GM18498 (cell line): Measurements from ENCODE around the gene RAB6A.
"Not testable (repeated sequence)": the region's sequence is repeated elsewhere in the genome, so short reads cannot be mapped to it uniquely, and the experiment has no call there.

ENCODE experiments used
- ATAC-seq: cut with Tn5 transposase; IDR thresholded peaks from one replicate; pipeline ENCODE4 v1.9.1; 2021; ENCODE audit warnings: mild to moderate bottlenecking, moderate library complexity; ENCODE audit not compliant: unreplicated experiment

Gene RAB6A

DNA sequence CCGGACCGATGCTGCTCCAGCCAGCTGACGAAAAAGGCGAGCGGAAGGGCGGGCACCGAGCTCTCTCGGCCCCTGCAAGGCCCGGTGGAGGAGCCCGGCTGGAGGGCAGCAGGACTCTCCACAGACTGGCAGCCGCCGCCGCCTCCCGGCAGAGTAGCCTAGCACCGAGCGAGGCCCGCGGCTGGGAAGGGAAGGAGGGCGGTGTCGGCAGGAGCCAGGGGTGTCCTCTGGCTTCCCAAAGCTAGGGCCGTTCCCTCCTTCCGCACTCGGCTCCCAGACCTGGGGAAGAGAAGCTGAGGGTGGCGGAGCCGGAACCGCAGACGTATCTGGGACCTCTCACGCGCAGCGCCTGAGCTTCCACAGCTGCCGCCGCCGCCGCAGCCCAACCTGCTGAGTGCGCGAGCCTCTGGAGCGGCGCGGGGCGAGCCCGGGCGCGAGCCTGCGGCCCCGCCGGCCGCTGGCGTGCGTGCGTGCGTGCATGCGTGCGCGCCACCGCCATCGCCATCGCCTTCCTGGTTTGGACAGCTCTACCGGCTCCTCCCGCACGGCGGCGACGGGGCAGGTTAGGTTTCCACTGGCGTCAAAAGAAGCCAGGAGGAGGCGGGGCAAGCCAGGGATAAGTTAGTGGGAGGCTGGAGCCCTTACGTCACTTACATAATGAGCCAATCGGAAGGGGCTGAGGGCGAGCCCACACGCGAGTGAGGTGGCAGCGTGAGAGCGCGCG, at the start of gene RAB6A:
RAB6A (minus strand) TSS at position 396 of the 724 bp plus-strand sequence. CDS start 439 bp downstream, outside the sequence.
- peak; percentile 90 for ATAC-seq

DNA sequence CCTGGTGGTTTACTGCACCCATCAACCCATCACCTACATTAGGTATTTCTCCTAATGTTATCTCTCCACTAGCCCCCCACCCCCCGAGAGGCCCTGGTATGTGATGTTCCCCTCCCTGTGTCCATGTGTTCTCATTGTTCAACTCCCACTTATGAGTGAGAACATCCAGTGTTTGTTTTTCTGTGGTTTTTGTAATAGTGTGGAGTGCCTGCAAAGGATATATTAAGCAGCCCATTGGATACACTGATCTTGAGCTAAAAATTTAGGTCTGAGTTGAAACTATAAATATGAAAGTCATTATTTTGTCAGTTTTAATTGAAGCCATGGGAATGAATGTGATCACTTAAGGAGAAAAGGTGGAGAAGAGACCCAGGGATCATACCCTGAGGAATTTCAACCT, 49.8 kb upstream of the RAB6A start:
- ATAC-seq, result no peak

DNA sequence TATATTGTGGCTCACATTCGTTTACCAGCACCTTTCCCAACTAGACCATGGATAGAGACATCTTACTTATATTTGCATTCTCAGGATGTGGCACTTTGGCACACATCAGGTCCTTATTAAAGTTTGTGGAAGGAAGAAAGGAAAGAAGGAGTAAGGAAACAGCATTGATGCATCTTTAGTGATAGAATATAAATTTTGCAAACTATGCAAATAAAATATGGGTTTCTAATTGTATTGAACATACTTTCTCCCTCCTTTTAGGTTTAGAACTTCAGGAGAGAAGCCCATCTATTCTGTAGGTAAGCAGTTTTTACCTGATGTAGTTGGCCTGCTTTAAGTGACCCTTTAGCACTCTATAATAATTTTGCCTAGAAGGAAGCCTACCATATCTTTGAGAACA, 47.2 kb upstream of the RAB6A start:
- ATAC-seq, result no peak

DNA sequence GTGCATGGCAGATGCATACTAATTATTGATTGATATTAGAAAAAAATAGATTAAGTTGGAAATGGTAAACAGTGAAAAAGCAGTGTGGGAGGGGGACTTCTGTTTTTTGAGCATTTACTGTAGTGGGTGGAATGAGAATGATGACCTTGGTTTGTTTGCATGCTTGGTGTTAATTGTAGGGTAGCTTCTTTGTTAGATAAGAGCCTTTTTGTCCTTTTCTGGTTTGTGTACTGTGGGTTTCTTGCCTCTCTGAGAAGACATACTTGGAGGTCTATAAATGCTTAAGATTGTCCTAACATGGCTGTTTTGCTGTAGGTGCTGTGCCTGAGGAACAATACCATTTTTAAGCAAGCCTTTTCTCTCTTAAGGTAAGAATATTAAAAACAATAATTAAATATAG, 43.8 kb upstream of the RAB6A start:
- no peak for ATAC-seq

DNA sequence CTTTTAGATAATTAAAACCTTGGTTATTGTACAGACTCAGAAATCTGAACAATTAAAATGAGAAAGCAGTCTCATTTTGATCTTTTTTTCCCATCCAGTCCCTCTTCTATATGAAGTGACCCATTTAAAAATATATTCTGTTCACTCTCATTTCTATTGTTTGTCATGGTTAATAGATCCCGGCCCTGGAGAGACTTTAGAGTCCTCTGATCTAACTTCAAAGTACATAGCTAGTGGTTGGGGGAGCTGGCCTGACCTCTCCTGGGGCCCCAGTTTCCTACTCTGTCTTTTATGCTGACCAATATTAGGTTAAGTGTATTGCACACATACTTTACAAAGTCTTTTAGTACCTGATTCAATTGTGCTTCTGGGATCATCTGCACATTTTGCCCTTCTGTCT, 40.3 kb upstream of the RAB6A start:
- no peak for ATAC-seq

DNA sequence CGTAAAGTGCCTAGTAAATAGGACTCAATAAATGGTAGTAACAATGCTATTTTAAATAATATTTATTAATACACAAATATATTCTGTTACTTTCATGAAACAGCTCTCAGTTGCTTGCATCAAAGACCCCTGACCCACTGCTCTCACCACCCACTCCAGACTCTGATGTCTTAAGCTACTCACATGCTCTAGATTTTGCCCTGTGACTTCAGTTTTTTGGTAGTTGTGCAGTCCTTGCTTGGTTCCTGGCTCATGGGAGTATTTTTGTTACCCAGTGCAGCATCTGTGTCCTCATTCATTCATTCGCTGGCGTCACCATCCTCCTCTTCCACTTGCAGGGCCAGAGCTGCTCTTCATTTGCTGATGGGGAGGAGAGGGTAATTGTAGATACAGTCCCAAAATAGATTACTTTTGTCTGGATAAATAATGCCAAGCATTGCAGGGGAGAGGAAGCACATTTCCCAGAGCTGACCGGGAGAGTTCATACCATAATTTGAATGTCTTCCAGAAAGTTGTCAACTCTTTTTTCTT, 39.5 kb upstream of the RAB6A start:
- ATAC-seq, result no peak

DNA sequence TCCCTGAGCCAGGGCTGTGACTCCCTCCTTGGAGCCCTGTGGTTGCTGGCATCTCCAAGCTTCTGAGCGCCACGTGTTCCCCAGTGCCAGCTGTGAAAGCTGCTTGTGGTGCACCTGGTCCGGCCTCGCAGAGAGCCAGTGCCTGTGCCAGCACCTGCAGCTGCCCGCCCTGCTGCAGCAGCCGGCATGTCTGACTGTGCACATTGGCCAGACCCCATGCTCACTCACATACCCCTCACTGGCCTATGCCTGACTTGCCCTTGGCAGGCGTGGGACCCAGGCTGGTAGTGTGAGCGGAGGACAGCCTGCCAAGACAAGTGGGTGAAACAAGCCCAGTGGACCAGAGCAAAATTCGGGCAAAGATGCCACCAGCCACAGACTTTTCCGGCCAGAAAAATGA, 36.6 kb upstream of the RAB6A start:
- ATAC-seq, result no peak

DNA sequence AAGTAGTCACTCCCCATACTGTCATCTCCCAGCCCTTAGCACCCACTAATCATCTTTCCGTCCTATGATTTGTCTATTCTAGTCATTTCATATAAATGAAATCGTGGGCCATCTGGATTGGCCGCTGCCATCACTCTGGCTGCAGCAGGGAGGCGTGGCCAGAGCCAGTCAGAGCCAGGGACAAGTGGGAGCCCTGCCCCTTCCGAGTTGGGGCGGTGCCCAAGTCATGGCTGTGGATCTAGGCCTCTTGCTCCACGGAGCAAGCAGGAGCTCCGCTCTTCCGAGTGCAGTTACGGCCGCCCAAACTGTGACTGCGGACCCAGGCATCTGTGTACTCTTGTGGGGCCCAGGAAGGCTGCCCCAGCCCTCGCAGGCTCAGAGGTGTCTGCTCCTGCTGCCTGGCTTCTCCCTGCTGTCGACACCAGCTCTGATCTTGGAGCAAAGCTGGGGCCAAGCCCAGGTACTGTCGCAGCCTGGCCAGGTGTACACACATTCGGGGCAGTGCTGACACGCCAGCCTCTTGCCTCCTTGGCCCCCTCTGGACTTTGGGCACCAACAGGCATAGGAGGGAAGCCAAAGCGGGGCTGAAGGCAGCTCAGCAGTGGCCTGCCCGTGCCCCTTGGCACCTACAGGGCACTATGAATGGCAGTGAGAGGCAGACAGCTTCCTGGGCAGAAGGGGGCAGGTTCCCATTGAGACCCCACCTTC, 35.2 kb upstream of the RAB6A start:
- no peak for ATAC-seq

DNA sequence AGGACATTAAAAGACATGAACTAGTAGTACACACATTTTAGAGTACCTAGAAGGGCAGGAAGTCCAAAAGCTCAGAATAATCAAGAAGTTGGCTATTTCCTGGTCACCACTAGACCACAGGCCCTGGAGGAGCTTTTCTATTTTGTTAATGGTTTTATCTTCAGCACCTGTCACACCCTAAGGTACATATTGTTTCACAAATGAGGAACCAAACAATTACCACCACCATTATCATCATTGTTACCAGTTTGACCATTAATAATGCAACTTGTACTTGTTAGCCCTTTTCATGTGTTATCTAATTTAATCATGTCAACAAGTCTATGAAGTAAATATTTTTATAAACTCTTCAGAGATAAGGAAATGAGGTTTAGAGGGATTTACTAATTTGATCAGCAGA, 31.7 kb upstream of the RAB6A start:
- no peak for ATAC-seq

DNA sequence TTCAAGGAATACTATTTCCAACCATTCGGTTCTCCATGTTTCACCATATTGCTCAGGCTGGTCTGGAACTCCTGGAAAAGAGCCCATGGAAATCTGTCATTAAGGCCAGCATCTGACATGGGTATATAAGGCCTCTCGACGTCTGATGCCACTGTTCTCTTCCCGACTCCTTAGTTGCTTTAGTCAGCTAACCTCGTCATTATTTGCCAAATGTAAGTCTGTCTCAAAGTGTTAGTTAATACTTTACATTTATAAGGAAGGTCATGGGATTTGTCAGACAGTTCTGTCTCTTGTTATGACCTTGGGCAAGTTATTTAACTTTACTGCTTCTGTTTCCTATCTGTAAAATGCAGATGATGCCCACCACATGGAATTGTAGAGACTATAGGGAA, 28.4 kb upstream of the RAB6A start:
- ATAC-seq, result no peak

DNA sequence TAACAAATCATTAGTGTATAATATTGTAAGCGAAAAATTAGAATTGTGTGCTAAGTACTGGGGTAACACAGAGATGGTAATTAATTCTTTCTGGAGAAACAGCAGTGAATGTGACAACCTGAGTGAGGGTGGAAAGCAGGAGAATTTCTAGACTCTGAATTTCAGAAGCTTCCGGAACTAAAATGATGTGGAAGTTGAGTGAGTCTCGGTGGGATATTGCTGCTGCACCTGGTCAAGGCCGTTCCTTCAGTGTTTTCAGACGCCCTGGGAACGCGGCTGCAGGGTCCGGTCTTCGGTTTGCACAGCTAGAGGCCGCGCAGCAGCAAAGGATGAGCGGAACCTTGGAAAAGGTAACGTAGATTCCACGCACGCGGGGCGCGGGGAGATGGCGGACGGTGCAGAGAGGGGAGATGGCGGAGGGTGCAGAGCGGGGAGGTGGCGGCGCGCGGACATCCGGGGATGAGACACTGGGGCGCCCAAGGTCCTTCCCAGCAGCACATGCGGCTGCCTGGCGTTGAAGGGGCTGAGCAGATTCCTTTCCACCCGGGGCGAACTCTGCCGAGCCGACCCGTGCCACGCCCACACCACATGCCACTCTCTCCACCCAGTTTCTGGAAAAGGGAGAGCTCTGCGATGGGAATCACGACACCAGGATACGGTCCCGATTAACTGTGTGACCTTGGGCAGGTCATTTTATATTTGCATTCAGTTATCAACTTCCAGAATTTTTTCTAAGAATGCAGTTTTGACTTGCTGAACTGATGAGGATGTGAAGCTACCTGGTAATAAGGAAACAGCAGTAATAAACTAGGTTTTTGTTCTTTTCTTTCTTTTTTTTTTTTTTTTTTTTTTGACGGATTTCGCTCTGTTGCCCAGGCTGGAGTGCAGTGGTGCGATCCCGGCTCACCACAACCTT, 27.0 kb upstream of the RAB6A start, which contains the start of gene MRPL48:
MRPL48 (plus strand) TSS at position 232 of the 916 bp plus-strand sequence; CDS start at position 330, 98 bp downstream.
- peak; percentile 94 for ATAC-seq

DNA sequence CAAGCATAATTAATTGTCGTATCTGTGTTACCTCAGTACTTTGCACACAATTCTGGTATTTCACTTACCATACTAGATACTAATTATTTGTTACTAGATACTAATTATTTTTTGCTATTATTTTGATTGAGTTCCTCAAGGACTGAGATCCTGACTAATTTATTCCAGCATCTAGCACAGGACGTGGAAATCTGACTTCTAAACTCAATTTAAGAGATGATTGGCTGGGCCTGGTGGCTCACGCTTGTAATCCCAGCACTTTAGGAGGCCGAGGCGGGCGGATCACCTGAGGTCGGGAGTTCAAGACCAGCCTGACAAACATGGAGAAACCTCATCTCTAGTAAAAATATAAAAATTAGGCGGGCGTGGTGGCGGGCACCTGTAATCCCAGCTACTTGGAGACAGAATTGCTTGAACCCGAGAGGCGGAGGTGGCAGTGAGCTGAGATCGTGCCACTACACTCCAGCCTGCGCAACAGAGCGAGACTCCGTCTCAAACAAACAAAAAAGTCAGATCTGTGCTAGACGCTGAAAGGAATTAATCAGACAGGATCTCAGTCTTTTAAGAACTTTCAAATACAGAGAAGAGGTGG, 26.3 kb upstream of the RAB6A start:
- ATAC-seq, result no peak

DNA sequence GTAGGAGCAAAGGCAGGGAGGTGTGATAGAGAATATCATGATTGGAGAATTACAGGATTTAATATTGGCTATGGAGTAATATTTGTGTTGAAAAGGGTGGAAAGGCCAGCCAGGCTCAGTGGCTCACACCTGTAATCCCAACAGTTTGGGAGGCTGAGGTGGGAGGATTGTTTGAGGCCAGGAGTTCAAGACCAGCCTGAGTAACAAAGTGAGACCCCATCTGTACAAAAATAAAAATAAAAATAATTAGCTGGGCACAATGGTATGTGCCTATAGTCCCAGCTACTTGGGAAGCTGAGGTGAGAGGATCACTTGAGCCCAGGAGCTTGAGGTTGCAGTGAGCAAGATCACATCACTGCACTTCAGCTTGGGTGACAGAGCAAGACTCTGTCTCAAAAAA, 24.6 kb upstream of the RAB6A start:
- ATAC-seq, result not testable (repeated sequence)

DNA sequence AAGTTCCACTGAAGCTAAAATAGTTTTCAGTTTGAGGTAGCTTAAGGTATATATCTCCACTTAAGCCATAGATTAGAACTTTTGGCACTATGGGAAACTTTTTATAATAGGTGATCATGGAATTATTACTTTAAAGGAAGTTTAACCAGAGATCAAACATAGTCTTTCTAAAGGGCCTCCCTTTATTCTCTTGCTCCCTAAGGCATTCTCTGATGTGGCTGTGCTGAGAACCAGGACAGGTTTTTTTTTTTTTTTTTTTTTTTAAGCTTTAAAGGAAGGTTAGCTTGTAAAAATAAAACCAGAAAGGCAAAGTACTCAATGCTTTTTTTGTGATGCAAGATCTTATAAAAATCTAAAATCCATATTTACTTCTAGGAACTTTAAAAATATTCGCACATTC, 23.9 kb upstream of the RAB6A start:
- ATAC-seq, result no peak

DNA sequence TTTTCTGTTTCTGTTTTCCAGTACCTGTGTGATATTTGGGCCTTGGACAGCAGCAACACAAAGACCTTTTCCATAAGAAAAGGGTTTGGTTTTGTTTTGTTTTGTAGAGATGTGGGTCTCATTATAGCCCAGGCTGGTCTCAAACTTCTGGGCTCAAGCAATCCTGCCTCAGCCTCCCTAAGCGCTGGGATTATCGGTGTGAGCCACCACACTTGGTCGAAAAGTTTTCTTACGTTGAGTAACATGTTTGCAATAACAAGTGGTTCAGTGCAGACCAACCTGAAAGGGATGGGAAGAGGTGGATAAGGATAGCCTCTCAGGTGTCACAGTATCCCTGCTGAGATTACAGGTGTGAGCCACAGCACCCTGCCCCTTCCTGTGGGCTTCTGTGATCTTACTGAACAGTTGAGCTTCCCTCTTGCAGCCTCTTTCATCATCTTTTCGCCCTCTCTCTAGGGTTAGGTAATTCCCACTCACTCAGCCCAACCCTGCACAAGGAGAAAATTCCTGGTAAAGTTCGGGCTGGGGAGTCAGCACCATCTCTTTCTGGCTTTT, 23.3 kb upstream of the RAB6A start:
- no peak for ATAC-seq

DNA sequence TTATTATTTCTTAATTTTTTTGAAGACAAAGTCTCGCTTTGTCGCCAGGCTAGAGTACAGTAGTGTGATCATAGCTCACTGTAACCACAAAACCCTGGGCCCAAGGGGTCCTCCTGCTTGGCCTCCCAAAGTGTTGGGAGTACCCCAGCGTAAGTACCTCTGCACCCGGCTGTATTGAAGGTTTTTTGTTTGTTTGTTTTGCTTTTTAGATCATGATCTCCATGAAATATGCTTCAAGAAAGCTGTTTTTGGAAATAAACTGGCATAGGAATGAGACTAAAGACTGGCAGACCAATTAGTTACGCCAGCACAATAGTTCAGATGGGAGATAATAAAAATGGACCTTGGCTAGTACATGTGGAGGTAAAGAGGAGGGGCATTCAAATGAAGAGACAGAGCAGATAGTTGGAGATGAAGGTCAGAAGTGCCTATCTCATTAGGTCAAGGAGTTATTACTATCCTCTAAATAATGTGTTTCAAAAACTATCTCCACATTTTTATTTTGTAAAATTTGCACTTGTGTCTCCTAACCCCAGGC, 22.7 kb upstream of the RAB6A start:
- no peak for ATAC-seq

DNA sequence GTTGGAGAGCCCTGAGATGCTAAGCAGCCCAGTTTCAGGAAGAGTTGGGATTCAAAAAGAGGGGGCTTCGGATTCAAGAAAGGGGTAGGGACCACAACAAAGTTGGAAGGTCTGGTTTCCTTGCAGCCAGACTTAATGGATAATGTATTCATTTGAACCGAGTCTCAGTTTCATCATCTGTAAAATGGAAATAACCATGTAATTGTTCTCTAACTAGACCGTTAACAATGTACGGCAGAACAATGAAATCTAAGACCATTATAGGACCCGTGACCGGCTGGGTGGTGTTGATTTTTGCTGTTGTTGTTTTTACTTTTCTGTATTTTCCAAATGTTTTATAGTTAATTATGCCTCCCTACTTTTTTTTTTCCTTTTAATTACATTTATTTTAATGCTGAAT, 20.4 kb upstream of the RAB6A start:
- no peak for ATAC-seq

DNA sequence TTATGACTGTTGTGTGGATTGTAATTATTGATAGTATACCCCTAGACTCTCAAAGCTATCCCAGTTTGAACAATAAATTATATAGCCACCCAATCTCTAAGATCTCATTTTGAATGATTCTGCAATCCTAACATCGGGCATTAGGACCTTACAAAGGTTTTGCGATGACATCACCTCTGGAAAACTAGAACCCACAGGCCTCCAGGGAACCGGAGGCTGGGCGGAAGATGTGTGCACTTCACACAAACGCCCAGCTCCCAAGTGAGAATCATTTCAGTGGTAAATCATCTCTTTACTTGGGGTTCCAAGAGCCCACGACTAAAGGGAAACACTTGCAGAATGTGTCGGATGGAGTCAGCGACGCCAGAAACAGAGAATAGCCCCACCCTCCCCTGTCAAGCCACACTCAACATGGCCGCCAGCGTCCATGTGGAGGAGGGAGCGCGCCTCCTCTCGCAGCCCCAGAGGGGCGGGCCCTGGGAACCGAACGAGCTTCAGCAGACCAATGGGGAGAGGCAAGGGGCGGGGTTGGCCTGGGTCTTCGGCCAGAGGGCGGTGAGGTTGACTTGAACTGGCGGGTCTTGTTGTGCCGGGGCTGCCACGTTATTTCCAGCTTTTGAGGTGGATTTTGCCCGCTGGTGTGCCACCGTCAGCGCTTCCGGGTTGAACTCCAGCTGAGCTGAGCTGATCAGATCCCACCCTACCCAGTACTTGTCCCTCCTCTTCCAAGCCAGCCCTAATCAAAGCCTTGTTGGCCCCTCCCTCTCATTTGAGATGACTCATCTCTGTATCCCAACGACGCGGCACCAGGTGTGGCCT, 18.4 kb upstream of the RAB6A start:
- ATAC-seq, result peak; percentile 99

DNA sequence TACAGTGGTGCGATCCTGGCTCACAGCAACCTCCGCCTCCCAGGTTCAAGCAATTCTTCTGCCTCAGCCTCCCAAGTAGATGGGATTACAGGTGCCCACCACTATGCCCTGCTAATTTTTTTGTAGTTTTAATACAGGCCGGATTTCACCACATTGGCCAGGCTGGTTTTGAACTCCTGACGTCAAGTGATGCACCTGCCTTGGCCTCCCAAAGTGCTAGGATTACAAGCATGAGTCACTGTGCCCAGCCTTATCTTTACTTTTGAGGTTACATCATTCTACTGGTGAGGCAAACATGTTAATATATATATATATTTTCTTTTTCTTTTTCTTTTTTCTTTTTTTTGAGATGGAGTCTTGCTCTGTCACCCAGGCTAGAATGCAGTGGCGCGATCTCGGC, 9.9 kb upstream of the RAB6A start:
- ATAC-seq, result not testable (repeated sequence)
